CD4-positive, alpha-beta T cell treated with Interleukin-17A for 1 hour (primary cell): Measurements from ENCODE around the gene SEC23B.
A peak's percentile ranks its signal among the peaks of the same experiment; 100 is the strongest.

Source experiments
- DNase-seq: peaks from one replicate; pipeline ENCODE4 v3.0.0-alpha.2; 2020

The SEC23B gene

GRCh38 chr20:18589941-18590674 is 82.4 kb downstream of the SEC23B start:
- DNase-seq, result peak; percentile 16

- no peak for DNase-seq
Observed at GRCh38 chr20:18596270-18596669, 88.5 kb downstream of the SEC23B start.

GRCh38 chr20:18609741-18610140 is 102.0 kb downstream of the SEC23B start:
- no peak for DNase-seq
